GF-D8 (cell line): ENCODE data around the gene ALKBH5.
"Not testable (repeated sequence)": the region's sequence is repeated elsewhere in the genome, so short reads cannot be mapped to it uniquely, and the experiment has no call there.

ENCODE experiments used
- DNase-seq: peaks from one replicate; lab custom pipeline; 2025; lab: John Stamatoyannopoulos, UW

The ALKBH5 gene

DNA sequence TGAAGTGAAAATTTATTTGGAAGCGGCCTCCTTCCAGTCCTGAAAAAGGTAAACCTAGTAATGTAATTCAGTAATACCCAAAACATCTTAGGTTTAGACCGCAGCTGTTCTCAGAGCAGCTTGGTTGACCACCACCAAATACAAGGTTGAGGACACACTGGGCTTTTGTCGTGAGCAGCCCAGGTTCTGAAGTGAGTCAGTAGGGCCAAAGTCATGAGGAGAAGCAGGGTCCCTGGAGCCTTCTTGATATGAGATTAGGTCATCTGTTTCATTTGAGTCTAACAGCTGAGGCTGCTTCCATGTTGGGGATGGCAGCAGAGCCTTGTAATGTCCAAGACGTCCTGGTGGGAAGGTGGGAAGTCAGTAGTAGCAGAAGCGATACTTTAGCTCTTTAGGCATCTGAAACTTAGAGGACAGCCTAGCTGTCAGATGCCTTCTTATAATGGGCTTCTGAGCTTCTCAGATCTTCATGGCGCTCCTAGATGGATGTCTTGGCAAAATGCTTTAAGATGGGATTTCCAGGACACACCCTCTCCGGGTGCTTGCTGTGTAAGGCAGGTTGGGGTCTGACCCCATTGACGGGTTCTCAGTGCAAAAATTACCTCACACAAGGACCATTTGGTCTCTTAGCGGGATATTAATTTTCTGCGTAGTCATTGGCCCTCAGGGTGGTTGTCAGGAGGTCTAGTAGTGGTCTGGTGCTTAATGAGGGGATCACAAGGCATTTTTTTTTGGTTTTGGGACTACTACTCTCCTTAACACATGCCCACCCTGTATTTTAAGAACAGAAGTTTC is 2.4 kb downstream of the ALKBH5 start:
- DNase-seq = no peak

DNA sequence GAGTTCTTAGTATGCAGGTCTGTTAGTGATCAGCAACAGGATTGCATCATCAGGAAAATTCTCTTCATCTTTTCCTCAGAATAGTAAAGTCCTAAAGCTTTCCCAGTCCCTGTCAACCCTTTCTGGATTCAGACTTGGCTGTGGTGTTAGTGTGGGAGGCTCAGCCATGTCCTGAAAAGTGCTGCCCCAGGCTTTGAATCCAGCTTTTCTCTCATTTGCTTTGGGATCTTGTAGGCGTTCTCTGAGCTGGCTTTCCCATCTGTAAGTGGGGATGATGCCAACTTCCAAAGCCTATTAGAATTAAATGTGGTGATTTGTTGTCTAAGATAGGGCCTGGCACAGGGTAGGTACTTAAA is 3.0 kb downstream of the ALKBH5 start:
- DNase-seq = no peak

DNA sequence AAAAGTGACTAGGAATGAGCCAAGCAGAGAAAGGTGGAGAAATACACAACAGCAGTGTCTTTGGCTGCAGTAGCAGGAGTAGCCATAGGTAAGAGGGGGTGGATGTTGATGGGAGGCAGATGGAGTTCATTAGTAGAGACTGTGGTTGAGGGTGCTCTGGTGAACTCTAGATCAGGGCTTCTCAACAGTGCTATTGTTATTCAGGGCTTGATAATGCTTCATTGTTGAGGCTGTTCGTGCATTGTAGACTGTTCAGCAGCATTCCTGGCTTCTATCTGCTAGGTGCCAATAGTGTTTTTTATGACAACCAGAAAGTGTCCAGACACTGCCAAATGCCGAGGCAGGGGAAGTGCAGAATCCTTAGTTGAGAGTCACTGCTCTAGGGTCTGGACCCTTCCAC is 3.6 kb downstream of the ALKBH5 start:
- no peak for DNase-seq

DNA sequence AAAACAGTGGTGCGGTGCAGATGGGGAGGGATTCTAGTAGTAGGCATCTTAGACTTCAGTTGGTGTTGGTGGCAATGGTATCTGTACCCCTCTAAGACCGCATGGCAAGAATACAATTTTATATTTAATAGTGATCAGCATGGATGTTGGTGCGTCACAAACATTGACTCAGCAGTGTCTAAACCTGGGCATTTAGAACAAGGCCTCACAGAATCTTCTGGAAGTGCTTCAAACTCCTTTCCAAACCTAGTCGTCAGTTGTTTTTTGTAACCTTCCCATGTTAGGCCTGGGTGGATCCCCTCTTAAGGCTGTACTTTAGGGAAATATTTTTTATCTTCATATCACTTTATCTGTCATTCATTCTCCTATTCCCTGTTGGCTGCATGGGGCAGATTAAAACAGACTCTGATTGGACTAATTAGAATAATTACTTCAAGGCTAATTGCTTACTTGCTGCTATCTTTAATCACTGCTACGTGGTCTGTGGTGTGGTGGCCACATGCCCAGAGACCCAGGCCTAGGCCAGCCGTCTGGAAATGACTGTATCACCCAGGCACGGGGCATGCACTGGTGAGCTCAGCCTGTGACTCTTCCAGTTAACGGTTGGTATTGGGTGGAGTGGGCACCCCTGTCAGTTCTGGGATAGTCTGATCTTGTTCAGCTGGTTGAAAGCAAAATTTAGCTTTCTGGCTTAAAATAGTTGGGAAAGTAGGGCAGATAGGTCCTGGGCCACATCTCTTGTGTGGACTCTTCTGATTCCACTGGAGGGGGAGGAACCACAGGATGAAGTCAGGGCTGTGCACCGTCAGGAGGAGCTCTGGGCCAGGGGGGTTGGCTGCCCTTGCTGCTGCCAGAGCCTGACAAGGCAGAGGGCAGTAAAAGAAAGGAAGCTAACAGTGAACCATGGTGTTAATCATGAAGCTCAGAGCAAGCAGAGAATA is 4.5 kb downstream of the ALKBH5 start:
- DNase-seq = no peak

DNA sequence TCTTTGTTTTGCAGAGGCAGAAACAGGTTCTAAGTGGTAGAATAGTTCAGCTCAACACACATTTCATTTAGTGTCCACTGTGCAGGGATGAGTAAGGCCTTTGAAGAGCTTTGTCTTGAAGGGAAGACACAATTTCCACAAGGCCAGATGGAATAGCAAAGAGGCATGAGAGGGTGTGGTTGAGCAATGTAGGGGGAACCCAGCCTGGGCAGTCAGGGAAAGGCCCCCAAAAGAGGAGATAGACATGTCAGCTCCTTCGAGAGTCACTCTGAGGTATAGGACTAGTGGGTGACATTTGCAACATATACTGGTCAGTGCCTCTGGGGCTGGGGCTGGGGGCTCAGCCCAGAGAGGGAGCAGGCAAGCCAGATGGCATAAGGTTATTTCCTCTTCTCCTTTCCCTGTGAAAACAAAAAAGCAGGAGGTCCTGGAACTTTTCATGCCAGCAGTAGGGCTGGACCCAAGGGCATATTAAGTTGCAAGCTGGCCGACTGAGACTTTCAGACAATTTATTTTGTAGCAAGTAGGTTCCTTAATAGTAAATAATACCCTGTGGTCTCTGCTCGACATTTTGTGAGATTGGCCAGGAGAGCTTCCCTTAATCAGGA is 7.1 kb downstream of the ALKBH5 start:
- DNase-seq = no peak

DNA sequence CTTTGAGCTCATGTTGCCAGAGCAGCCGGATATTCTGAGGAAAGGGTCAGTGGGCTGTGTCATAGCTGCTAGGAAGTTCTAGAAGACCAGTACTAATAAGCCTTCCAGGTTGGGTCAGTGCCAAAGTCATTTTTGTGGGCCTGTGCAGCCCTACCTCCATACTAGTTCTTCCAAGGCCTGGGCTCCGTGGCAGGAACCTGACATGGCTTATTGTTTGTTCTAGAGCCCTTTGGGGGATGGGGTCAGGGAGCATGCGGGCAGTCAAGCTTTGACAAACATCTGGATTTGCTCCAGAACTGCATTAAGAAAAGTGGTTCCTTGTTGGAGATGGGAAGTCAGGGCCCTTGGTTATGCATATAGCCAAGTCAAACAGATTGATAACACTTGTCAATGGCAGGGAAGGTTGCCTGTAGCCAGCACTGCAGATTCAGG is 7.6 kb downstream of the ALKBH5 start:
- no peak for DNase-seq

DNA sequence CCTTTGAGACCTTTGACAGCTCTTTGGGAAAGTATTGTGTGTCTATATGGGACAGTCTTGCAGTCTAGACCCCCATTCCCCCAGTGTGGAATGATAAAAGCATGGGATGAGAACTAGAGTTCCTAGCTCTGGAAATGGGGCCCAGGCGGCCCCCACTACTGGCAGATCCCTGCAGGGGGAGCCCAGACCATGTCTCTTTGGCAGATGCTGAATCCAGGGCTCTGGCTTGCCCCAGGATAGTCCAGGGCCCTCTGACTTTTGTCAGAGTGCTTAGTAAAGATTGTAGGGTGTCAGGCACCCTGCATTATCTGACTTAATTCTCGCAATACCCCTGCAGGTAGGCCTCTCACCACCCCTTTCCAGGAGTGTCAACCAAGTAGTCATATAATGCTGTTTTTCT is 8.3 kb downstream of the ALKBH5 start:
- no peak for DNase-seq

DNA sequence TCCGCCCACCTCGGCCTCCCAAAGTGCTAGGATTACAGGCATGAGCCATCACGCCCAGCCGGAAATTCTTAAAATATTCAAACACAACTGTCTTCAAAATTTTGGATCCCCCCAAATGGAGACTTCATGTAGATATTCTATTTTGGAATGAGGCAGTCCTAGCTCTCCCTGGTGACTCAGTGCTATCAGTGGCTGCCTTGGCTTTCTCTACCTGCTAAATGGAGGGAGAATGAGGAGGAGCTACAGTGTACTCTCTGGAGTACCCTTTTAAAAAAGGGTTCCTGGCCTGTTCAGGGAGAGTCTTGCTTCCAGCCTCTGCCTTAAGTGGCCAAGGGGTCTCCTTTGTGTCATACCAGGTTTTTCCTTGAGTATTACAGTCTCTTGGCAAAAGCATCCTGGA is 10.8 kb downstream of the ALKBH5 start:
- DNase-seq = no peak

DNA sequence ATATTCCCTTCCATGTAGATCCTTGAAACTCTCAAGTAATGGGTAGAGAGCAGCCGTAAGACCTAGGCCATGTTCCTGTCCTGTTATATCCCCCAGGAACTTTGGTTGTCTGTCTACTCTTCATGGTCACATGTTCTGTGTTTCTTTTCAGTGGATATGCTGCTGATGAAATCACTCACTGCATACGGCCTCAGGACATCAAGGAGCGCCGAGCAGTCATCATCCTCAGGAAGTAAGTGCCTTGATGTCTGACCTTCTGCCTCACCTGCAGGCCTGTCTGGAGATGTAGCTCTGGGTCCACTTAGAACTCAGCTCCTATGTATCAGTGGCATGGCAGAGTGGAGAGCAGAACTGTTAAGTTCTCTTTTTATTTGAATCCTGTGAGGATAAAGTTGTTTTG is 11.2 kb downstream of the ALKBH5 start:
- DNase-seq = no peak

DNA sequence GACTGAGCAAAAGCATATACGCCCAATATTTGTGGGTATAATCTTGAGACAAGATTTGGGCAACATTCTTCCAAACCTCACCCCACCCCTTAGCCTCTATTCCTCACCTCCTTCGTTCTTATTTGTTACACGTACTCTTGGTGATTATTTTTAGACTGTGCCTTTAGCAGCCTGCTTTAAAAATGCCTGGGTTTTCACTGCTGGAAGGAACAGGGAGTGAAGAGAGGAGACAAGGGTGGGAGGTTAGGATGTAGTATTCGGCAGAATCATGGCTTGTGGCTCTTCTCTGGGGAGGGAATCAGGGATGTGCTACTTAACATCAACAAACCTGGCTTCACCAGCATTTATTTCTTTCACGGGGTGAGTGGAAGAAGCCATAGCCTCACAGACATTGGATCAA is 11.6 kb downstream of the ALKBH5 start:
- DNase-seq = no peak

DNA sequence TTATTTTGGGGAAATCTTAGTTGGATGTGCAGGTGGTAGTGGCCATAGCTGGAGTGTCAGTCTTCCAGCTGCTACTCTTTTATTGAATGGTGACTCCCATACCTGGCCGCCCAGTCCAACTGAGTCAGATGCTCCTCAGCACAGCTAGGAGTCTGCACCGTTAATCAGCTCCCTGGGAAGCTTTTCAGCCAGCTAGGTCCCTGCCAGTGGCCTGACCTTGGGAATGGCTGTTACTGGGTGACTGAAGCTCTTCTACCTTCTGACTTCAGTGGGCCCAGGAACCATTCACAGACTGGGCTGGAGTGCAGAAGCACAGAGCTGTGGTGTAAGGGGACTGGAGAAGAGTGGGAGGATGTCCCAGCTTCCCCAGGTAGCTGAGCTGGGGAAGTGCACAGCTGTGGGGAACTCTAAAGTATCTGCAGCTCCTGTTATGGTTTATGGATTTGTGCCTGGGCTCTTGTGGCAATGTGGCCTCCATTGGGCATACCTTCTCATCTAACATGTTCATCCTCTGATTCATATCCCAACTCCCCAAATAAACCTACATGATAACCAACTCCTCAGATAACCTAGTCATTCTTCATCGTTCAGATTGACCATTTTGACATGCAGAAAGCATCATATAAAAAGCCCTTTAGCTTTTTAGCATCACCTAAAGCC is 14.0 kb downstream of the ALKBH5 start:
- no peak for DNase-seq

DNA sequence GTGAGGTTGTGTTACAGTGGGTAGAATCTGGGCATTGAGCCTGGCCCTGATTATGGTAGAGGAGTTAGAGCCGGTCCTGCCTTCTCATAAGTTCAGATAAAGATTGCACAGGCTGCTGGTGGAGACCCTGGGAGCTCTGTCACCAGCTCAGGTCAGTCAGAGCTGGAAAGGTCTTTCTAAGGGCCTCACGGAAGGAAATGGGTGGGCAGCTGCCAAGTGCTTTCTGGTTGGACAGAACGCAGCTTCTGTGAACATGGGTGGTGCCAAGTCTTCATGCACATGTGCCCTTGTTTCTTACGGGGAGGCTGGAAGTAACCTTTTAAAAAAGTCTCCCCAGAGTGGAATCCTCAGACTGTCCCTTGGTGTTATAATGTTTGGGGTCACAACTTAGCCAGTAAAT is 14.9 kb downstream of the ALKBH5 start:
- DNase-seq = no peak

DNA sequence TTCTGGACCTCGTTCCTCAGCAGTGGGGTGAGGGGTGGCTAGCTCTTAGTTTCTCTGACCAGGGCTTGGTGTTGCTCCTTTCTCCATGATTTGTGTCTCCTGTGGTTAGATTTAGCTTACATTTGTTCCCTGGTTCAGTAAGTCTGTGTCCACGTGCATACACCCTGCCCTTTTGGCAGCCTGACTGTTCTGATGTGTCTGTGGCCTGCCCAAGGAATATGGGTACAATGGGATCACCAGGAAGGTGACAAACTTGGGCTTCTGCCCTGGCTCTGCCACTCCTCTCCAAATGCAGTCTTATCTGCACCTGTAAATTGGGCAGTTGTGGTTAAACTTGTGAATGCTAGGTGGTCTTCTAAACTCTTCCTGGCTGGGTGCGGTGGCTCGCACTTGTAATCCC is 17.5 kb downstream of the ALKBH5 start:
- DNase-seq = no peak

DNA sequence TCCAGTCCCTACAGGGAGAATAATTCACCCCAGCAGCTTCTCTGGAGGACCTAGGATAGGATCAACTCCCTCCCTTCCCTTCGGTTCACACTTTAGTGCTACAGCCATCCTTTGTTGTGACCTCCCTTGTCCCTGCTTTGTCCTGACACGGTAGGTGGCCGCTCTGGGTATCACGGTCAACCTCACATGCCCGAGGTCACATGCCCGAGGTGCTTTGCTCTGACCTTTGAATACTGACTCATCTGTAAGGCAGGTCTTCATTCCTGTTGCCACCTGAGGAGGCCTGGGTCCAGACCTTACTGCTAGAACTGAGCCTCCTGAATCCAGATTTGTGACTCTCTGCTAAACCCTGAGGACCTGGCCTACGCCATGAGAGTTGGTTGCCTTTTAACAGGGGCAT is 19.7 kb downstream of the ALKBH5 start:
- DNase-seq = no peak

DNA sequence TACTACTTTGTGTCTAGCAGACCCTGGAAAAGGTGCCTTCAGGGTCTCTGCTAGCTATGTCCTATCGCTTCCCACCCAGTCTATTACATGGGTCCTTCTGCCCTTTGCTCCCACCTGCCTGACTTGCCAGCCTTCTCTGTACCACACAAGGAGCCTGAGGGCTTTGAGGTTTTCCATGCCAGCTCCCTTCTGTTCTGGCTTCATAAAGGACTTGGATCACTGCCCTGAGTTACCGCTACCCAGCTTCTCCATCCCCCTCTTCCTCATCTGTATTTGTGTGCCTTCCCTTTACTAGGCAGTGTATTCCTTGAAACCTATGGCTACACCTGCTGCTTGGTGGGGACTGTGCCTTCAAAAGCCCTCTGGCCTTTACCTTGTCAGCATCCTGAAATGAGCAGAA is 22.2 kb downstream of the ALKBH5 start:
- DNase-seq = no peak

DNA sequence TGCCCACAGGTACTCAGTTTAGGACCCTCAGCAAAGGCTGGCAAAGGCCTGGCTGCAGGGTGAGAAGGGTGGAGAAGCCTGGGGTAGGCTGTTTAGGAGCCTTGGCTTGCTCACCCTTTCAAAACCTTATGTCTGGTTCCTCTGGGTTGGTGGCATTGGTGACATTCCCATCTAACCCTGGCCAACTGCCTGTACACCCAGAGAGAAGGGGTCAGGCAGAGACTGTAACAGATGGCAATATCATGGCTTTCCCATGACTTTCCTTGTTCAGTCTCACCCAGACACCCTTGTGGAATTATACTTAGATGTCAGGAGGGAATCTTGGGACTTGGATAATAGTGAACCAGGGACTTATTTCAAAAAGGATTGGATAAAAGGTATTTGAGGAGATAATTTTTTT is 23.3 kb downstream of the ALKBH5 start:
- DNase-seq = no peak

DNA sequence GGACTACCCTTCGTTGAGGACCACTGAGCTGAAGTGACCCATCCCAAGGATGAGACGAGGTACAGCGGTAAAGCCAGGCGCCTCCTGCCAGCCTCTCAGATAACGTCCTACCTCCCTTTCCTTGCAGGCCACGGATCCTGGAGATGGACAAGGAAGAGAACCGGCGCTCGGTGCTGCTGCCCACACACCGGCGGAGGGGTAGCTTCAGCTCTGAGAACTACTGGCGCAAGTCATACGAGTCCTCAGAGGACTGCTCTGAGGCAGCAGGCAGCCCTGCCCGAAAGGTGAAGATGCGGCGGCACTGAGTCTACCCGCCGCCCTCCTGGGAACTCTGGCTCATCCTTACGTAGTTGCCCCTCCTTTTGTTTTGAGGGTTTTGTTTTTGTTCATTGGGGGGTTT is 24.5 kb downstream of the ALKBH5 start:
- no peak for DNase-seq

DNA sequence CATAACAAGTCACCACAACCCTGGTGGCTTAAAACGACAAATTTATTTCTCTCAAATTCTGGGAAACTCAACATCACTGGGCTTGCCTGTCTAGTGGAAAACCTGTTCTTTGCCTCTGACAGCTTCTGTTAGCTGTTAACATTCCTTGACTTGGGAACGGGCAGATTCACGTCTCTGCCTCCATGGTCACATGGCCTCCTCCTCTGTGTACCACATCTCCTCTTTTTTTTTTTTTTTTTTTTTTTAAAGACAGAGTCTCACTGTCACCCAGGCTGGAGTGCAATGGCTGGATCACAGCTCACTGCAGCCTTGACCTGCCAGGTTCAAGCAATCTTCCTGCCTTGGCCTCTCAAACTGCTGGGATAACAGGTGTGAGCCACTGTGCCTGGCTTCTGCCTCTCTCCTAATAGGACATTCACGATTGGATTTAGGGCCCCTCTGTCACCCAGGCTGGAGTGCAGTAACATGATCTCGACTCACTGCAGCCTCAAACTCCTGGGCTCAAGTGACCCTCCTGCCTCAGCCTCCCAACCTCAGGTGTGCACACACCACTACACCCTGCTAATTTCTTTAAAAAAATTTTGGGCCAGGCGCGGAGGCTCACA is 30.1 kb downstream of the ALKBH5 start:
- no peak for DNase-seq

DNA sequence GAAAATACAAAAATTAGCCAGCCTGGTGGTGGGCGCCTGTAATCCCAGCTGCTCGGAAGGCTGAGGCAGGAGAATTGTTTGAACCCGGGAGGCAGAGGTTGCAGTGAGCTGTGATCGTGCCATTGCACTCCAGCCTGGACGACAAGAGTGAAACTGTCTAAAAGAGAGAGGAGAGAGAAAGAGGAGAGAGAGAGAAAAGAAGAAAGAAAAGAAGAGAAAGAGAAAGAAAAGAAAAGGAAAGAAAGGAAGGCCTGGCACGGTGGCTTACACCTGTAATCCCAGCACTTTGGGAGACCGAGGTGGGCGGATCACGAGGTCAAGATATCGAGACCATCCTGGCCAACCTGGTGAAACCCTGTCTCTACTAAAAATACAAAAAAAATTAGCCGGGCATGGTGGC is 33.3 kb downstream of the ALKBH5 start:
- DNase-seq = not testable (repeated sequence)

DNA sequence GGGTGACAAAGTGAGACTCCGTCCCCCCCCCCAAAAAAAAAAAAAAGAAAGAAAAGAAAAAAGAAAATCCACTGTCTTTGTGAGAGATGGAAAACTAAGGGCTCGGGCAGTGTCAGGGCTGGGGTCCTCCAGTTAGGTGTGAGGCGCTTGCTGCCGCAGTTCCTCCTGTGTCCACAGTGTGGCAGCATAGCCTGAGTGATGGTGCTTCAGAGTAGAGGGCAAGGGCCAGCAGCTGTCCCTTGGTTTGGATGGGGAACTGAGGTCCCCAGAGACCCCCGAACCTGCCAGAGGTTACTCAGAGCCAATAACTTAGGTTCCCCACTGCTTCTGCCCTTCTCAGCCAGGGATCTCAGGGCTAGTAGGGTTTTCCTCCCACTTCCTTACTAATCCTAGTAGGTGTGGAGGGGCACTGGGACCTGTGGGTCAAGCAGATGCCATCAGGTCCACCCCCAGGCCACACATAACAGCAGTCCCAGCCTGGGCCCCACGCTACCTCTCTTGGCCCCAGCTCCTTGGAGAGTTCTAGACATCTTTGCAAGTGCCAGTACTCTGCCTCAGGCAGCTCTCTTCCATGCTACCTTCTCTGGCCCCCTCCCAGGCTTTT is 33.9 kb downstream of the ALKBH5 start:
- DNase-seq = no peak

DNA sequence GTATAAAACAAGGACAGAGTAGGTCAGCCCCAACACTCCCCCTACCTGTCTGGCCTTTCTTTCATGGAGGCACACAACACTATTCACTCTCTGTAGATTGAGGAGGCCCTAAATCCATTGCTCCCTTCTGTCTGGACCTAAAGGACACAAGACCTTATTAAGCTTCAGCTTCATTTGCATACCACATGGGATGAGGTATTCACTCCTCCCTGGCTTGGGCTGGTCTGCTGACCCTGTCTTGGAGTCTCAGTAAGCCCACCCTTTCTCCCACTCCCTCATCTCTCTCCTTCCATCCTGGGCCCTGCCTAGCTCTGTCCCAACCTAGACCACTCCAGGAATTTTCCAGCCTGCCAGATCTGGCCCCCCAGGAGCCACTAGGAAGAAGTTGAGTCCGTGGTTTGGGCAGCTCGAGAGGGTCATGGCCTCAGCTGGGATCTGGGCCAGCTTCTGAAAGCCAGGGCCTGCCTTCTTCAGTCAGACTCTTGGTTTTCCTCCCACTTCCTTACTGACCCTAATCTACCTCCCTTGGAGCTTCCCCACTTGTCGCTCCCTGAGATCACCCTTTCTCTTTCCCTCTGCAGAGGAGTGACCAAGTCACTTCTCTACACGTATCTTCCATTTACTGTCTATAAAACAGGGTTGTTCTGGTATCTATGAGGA is 35.3 kb downstream of the ALKBH5 start:
- DNase-seq = no peak
